HCT116 (cell line): ENCODE data around the gene SGPP2. TPM values are rescaled to one million over a fixed set of nuclear protein-coding genes. Genes with fewer than 3 reads are reported as not detected.
"Not testable (repeated sequence)": the region's sequence is repeated elsewhere in the genome, so short reads cannot be mapped to it uniquely, and the experiment has no call there.

Experiments used
- ATAC-seq: fragments of 200-7000 bp; cut with Tn5 transposase; 2 replicates; pipeline ENCODE4 v1.9.1; 2020; ENCODE audit warnings: mild to moderate bottlenecking, moderate library complexity
- BruUV-seq: library from RNA; stranded (reverse); fragments of 400-500 nt; replicated peaks from 2 replicates; lab custom pipeline; 2021; lab: Mats Ljungman, UMichigan
- CTCF ChIA-PET: fragments of 300-600 bp; sonication (Branson Sonifier 250); formaldehyde crosslinking; loops from one replicate; lab custom pipeline; 2021; ENCODE audit warnings: antibody characterized with exemption; lab: Charles Lee
- POLR2A ChIA-PET: fragments of 300-600, 350-600 bp; sonication (Branson Sonifier 250); formaldehyde crosslinking; loops from one replicate; lab custom pipeline; 2021; ENCODE audit warnings: antibody characterized with exemption; lab: Charles Lee
- RAD21 ChIA-PET, 2 experiments: fragments of 300-600 bp; sonication (Branson Sonifier 250); formaldehyde crosslinking; loops; one replicate each; lab custom pipeline; 2023; ENCODE audit warnings: low total read pairs in 2 of 2; ENCODE audit not compliant: uncharacterized antibody in 2 of 2, unreplicated experiment in 2 of 2, low non-redundant PET in 1 of 2; lab: Charles Lee
- DNase-seq: peaks from one replicate; pipeline ENCODE4 v3.0.0-alpha.2; 2010; ENCODE audit warnings: low read depth, low spot score
- H2AFZ ChIP-seq: fragments of 200-600 bp; shearing (Covaris generic), sonication (generic); 2 replicates; pipeline ENCODE4 v1.6.1; 2017; ENCODE audit warnings: low read depth, mixed run types, mixed read lengths, antibody characterized with exemption, low read length; ENCODE audit not compliant: poor library complexity, severe bottlenecking
- H3K27ac ChIP-seq: 2 replicates; pipeline ENCODE4 v1.5.1; 2012; ENCODE audit warnings: low read depth, low read length
- H3K27me3 ChIP-seq: fragments of 200-600 bp; sonication (generic); 2 replicates; pipeline ENCODE4 v1.6.1; 2016; ENCODE audit warnings: mixed run types, low read length, mixed read lengths; ENCODE audit not compliant: insufficient read depth
- H3K36me3 ChIP-seq, 2 experiments: fragments of 200-500 bp in 1 of 2; fragments of 200-600 bp in 1 of 2; sonication (Bioruptor generic) in 1 of 2; sonication (generic) in 1 of 2; 2 replicates each; pipeline versions ENCODE4 v1.5.1 to v1.6.1; 2014 to 2016; ENCODE audit warnings: low read length in 2 of 2, inconsistent platforms in 1 of 2, mixed read lengths in 1 of 2, mixed run types in 1 of 2; ENCODE audit not compliant: insufficient read depth in 2 of 2, control insufficient read depth in 1 of 2
- H3K4me1 ChIP-seq, 2 experiments: fragments of 200-600 bp in 1 of 2; sonication (generic) in 1 of 2; 2 replicates each; pipeline versions ENCODE4 v1.5.1 to v1.6.1; 2012 to 2017; ENCODE audit warnings: low read length in 2 of 2, inconsistent platforms in 1 of 2, mild to moderate bottlenecking in 1 of 2, mixed read lengths in 1 of 2, mixed run types in 1 of 2, moderate library complexity in 1 of 2; ENCODE audit not compliant: insufficient read depth in 2 of 2, control insufficient read depth in 1 of 2
- H3K4me2 ChIP-seq: fragments of 200-600 bp; sonication (generic); 2 replicates; pipeline ENCODE4 v1.6.1; 2017; ENCODE audit warnings: mixed run types, low read length, mixed read lengths
- H3K4me3 ChIP-seq, 2 experiments: fragments of 200-600 bp in 1 of 2; sonication (generic) in 1 of 2; replicated peaks in 1 of 2; 2 replicates each; pipeline ENCODE4 v1.5.1; 2011 to 2016; ENCODE audit warnings: low read length in 2 of 2, control low read depth in 1 of 2, low read depth in 1 of 2, mild to moderate bottlenecking in 1 of 2, mixed read lengths in 1 of 2, mixed run types in 1 of 2
- H3K79me2 ChIP-seq: fragments of 200-600 bp; sonication (generic); 2 replicates; pipeline ENCODE4 v1.6.1; 2017; ENCODE audit warnings: mild to moderate bottlenecking, mixed run types, low read length, moderate library complexity, mixed read lengths; ENCODE audit not compliant: insufficient read depth
- H3K9ac ChIP-seq: fragments of 200-600 bp; sonication (generic); 2 replicates; pipeline ENCODE4 v1.6.1; 2016; ENCODE audit warnings: low read length, mixed read lengths
- H3K9me2 ChIP-seq: fragments of 200-600 bp; sonication (generic), shearing (Covaris generic); 2 replicates; pipeline ENCODE4 v1.6.1; 2017; ENCODE audit warnings: mixed run types, mild to moderate bottlenecking, moderate library complexity; ENCODE audit not compliant: insufficient read depth
- H3K9me3 ChIP-seq, 2 experiments: fragments of 200-500 bp in 1 of 2; fragments of 200-600 bp in 1 of 2; sonication (Bioruptor generic) in 1 of 2; sonication (generic) in 1 of 2; 2 replicates each; pipeline ENCODE4 v1.6.1; 2014 to 2017; ENCODE audit warnings: low read length in 2 of 2, mixed read lengths in 2 of 2, inconsistent platforms in 1 of 2, low read depth in 1 of 2, mild to moderate bottlenecking in 1 of 2, mixed run types in 1 of 2, moderate library complexity in 1 of 2; ENCODE audit not compliant: control insufficient read depth in 1 of 2, insufficient read depth in 1 of 2
- H4K20me1 ChIP-seq: fragments of 200-600 bp; sonication (generic), shearing (Covaris generic); 2 replicates; pipeline ENCODE4 v1.6.1; 2017; ENCODE audit warnings: mixed run types, mild to moderate bottlenecking, moderate library complexity; ENCODE audit not compliant: insufficient read depth
- ATF3 ChIP-seq: IDR thresholded peaks from 2 replicates; pipeline ENCODE4 v1.6.1; 2012
- ELF1 ChIP-seq: IDR thresholded peaks from 2 replicates; pipeline ENCODE4 v1.6.1; 2012; ENCODE audit warnings: low read depth, borderline replicate concordance
- POLR2AphosphoS5 ChIP-seq: IDR thresholded peaks from 2 replicates; pipeline ENCODE4 v1.6.1; 2011; ENCODE audit warnings: mild to moderate bottlenecking, low read depth, low read length, moderate library complexity
- SIN3A ChIP-seq: IDR thresholded peaks from 2 replicates; pipeline ENCODE4 v1.6.1; 2012; ENCODE audit warnings: low read depth
- SP1 ChIP-seq: IDR thresholded peaks from 2 replicates; pipeline ENCODE4 v1.6.1; 2012; ENCODE audit warnings: low read depth
- YY1 ChIP-seq: IDR thresholded peaks from 2 replicates; pipeline ENCODE4 v1.6.1; 2011; ENCODE audit warnings: low read length, low read depth, moderate library complexity, mild to moderate bottlenecking; ENCODE audit not compliant: insufficient replicate concordance; ENCODE audit errors: extremely low read depth
- ZNF274 ChIP-seq: fragments of 200-500 bp; sonication (Bioruptor generic); IDR thresholded peaks from 2 replicates; pipeline ENCODE4 v1.6.1; 2014; ENCODE audit warnings: mild to moderate bottlenecking, low read depth, low read length, inconsistent platforms
- intact Hi-C: fragments of 100-400 bp; cut with micrococcal nuclease; formaldehyde crosslinking; loops from 2 replicates; pipeline ENCODE4 v1.10.0; 2022
- total RNA-seq: library from RNA; stranded (reverse); gene quantifications from one replicate; pipeline ENCODE4 v1.2.1, GENCODE V29; 2021; ENCODE audit not compliant: unreplicated experiment

The SGPP2 gene
- total RNA-seq, 1 experiment from 2014 or later, result 1.6 TPM

- TF ChIP-seq ATF3 (no peak), SP1 (no peak), YY1 (no peak), POLR2AphosphoS5 (no peak), ELF1 (no peak), SIN3A (no peak), ZNF274 (no peak)
- TF ChIP-seq, all 23 proteins: peak for 0
- CTCF ChIA-PET, result no interaction called here
- POLR2A ChIA-PET, result no interaction called here
- ATAC-seq (no peak), DNase-seq (no peak)
- intact Hi-C loops, result no loop called here
- BruUV-seq, result no TSS peak
- H3K4me1 ChIP-seq, result no peaks in the 10 kb centered on the region
- no peaks in the 10 kb centered on the region for H3K27me3 ChIP-seq
- no peak overlapping the region for H3K4me2 ChIP-seq
- no peak overlapping the region for H2AFZ ChIP-seq
- RAD21 ChIA-PET, result no interaction called here
- no peaks in the 10 kb centered on the region for H4K20me1 ChIP-seq
- no peaks in the 10 kb centered on the region for H3K36me3 ChIP-seq
- no peaks in the 10 kb centered on the region for H3K9me2 ChIP-seq
- H3K9me3 ChIP-seq, result 0 out of 4 replicates have a peak, but pooled peaks cover 0 to 5% of the 10 kb centered on the region in 2 experiments
- H3K4me3 ChIP-seq, result no peak overlapping the region
- no peak overlapping the region for H3K27ac ChIP-seq
- no peak overlapping the region for H3K9ac ChIP-seq
- no peaks in the 10 kb centered on the region for H3K79me2 ChIP-seq
Observed at GRCh38 chr2:222408684-222409083, 15.7 kb upstream of the SGPP2 start.

- POLR2A ChIA-PET, result no interaction called here
- no peak overlapping the region for H2AFZ ChIP-seq
- no peak for DNase-seq
- H3K4me2 ChIP-seq, result no peak overlapping the region
- RAD21 ChIA-PET, result no interaction called here
- intact Hi-C loops, result no loop called here
- H3K9me3 ChIP-seq, result 0 out of 4 replicates have a peak, but pooled peaks cover 0 to 5% of the 10 kb centered on the region in 2 experiments
- H3K36me3 ChIP-seq, result no peaks in the 10 kb centered on the region
- no peaks in the 10 kb centered on the region for H3K4me1 ChIP-seq
- H3K4me3 ChIP-seq, result no peak overlapping the region
- BruUV-seq, result no TSS peak
- CTCF ChIA-PET, result no interaction called here
- H3K27ac ChIP-seq, result no peak overlapping the region
- no peak overlapping the region for H3K9ac ChIP-seq
- H3K9me2 ChIP-seq, result no peaks in the 10 kb centered on the region
- no peaks in the 10 kb centered on the region for H3K27me3 ChIP-seq
- no peak for TF ChIP-seq ZNF274
- H4K20me1 ChIP-seq, result no peaks in the 10 kb centered on the region
- no peaks in the 10 kb centered on the region for H3K79me2 ChIP-seq
- no peak; the same call in 1 of the 2 replicates for ATAC-seq
Observed at GRCh38 chr2:222410534-222410933, 13.8 kb upstream of the SGPP2 start.

- intact Hi-C loops, H3K36me3 ChIP-seq, DNase-seq, H3K27ac ChIP-seq, H3K27me3 ChIP-seq, BruUV-seq, H3K9ac ChIP-seq, H3K4me1 ChIP-seq, H4K20me1 ChIP-seq, POLR2A ChIA-PET, CTCF ChIA-PET, RAD21 ChIA-PET, H2AFZ ChIP-seq, H3K4me2 ChIP-seq, ATAC-seq, H3K4me3 ChIP-seq, H3K79me2 ChIP-seq, H3K9me2 ChIP-seq, H3K9me3 ChIP-seq: not testable (repeated sequence)
Observed at GRCh38 chr2:222412334-222412733, 12.0 kb upstream of the SGPP2 start.
